Measurements from ENCODE around the gene KDM4D. TPM values are rescaled to one million over a fixed set of nuclear protein-coding genes. Genes with fewer than 3 reads are reported as not detected.

KDM4D gene
- total and polyA plus RNA-seq, 2 of the 4 experiments (the other 2 are of a cell fraction) = 0.90 to 1.1 TPM

- Histone ChIP-seq H3K9me1 (ENCODE audit: insufficient read depth, low read length) (0 out of 2 replicates have a peak, but pooled peaks cover 4% of the 10 kb centered on the region), H2BK20ac (ENCODE audit: low read depth, low read length) (no peak overlapping the region), H3K4ac (ENCODE audit: low read depth, low read length) (no peak overlapping the region), H3K4me1 (ENCODE audit: control insufficient read depth, insufficient read depth, low read length) (peaks cover 5% of the 10 kb centered on the region), H3K56ac (ENCODE audit: extremely low read depth, insufficient read depth, low read length) (no peak overlapping the region), H3K9me3 (ENCODE audit: control insufficient read depth, insufficient read depth, low read length) (0 out of 2 replicates have a peak, but pooled peaks cover 2% of the 10 kb centered on the region), H3K4me2 (ENCODE audit: low read depth, low read length) (no peak overlapping the region), H4K8ac (ENCODE audit: low read depth in 2 of 2, low read length in 2 of 2) (no peak overlapping the region), H4K91ac (ENCODE audit: insufficient read depth, low read depth, low read length) (no peak overlapping the region), H3K36me3 (ENCODE audit: control insufficient read depth, insufficient read depth, low read length) (peaks cover under 1% of the 10 kb centered on the region; the same call in 1 of the 2 replicates), H2AK5ac (ENCODE audit: low read depth, low read length) (no peak overlapping the region), H3K27ac (ENCODE audit: insufficient read depth, low read length) (no peak overlapping the region), H2BK5ac (ENCODE audit: low read depth, low read length, poor library complexity, severe bottlenecking) (no peak overlapping the region), H3K14ac (replicated peaks; ENCODE audit: low read depth, low read length) (no peak overlapping the region), H2AK9ac (replicated peaks; ENCODE audit: low read depth, low read length, poor library complexity) (no peak overlapping the region), H4K20me1 (ENCODE audit: insufficient read depth, low read length) (no peaks in the 10 kb centered on the region), H3K23ac (ENCODE audit: low read depth, low read length) (no peak overlapping the region), H2AFZ (replicated peaks; ENCODE audit: low read length, poor library complexity) (no peak overlapping the region), H4K5ac (ENCODE audit: low read depth, low read length) (no peak overlapping the region), H3K18ac (ENCODE audit: low read depth, low read length) (no peak overlapping the region), H2BK15ac (ENCODE audit: low read depth, low read length) (no peak overlapping the region), H3K4me3 (ENCODE audit: insufficient read depth, low read depth, low read length) (no peak overlapping the region), H3K27me3 (ENCODE audit: control insufficient read depth, insufficient read depth, low read length) (no peaks in the 10 kb centered on the region), H3K9ac (ENCODE audit: low read depth, low read length) (no peak overlapping the region), H3K79me1 (ENCODE audit: low read depth in 1 of 2, low read length in 2 of 2) (no peaks in the 10 kb centered on the region), H2BK120ac (ENCODE audit: low read depth, low read length) (no peak overlapping the region)
- TF ChIP-seq, protein P1, sequence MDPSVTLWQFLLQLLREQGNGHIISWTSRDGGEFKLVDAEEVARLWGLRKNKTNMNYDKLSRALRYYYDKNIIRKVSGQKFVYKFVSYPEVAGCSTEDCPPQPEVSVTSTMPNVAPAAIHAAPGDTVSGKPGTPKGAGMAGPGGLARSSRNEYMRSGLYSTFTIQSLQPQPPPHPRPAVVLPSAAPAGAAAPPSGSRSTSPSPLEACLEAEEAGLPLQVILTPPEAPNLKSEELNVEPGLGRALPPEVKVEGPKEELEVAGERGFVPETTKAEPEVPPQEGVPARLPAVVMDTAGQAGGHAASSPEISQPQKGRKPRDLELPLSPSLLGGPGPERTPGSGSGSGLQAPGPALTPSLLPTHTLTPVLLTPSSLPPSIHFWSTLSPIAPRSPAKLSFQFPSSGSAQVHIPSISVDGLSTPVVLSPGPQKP (IDR thresholded peaks at IDR 0.05; ENCODE audit: borderline replicate concordance, low read depth, low read length) = no peak
- TF ChIP-seq CEBPB (IDR thresholded peaks at IDR 0.05; ENCODE audit: low read depth, low read length) (no peak), BHLHE40 (IDR thresholded peaks at IDR 0.05; ENCODE audit: low read depth, low read length) (no peak), RAD21 (IDR thresholded peaks at IDR 0.05; ENCODE audit: low read length) (no peak), FOS (IDR thresholded peaks at IDR 0.05; ENCODE audit: low read depth, low read length) (no peak), POLR2A (IDR thresholded peaks at IDR 0.05; ENCODE audit: low read depth, low read length) (no peak), SMC3 (IDR thresholded peaks at IDR 0.05; ENCODE audit: low read depth, low read length) (no peak), RFX5 (IDR thresholded peaks at IDR 0.05; ENCODE audit: low read depth, low read length) (no peak), MAFK (IDR thresholded peaks at IDR 0.05; ENCODE audit: low read depth, low read length) (no peak), CHD1 (IDR thresholded peaks at IDR 0.05; ENCODE audit: low read depth, low read length) (no peak), RCOR1 (IDR thresholded peaks at IDR 0.05; ENCODE audit: insufficient replicate concordance, low read length) (no peak), MAZ (IDR thresholded peaks at IDR 0.05; ENCODE audit: borderline replicate concordance, low read depth, low read length) (no peak), NFE2L2 (IDR thresholded peaks at IDR 0.05; ENCODE audit: low read depth, low read length) (no peak), MXI1 (IDR thresholded peaks at IDR 0.05; ENCODE audit: borderline replicate concordance, low read depth, low read length) (no peak)
- TF ChIP-seq, protein P2, sequence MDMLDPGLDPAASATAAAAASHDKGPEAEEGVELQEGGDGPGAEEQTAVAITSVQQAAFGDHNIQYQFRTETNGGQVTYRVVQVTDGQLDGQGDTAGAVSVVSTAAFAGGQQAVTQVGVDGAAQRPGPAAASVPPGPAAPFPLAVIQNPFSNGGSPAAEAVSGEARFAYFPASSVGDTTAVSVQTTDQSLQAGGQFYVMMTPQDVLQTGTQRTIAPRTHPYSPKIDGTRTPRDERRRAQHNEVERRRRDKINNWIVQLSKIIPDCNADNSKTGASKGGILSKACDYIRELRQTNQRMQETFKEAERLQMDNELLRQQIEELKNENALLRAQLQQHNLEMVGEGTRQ (IDR thresholded peaks at IDR 0.05; ENCODE audit: low read depth, low read length) = no peak
- TF ChIP-seq, protein P3, sequence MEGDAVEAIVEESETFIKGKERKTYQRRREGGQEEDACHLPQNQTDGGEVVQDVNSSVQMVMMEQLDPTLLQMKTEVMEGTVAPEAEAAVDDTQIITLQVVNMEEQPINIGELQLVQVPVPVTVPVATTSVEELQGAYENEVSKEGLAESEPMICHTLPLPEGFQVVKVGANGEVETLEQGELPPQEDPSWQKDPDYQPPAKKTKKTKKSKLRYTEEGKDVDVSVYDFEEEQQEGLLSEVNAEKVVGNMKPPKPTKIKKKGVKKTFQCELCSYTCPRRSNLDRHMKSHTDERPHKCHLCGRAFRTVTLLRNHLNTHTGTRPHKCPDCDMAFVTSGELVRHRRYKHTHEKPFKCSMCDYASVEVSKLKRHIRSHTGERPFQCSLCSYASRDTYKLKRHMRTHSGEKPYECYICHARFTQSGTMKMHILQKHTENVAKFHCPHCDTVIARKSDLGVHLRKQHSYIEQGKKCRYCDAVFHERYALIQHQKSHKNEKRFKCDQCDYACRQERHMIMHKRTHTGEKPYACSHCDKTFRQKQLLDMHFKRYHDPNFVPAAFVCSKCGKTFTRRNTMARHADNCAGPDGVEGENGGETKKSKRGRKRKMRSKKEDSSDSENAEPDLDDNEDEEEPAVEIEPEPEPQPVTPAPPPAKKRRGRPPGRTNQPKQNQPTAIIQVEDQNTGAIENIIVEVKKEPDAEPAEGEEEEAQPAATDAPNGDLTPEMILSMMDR (conservative IDR thresholded peaks at IDR 0.05; ENCODE audit: low read depth, low read length) = no peak
- ChIA-PET POLR2A (ENCODE audit: unreplicated experiment) (no interaction called here), CTCF (no interaction called here)
- ATAC-seq (ENCODE audit: low read depth) (no peak), DNase-seq (no peak)
- in situ Hi-C loops (cut with MboI; ENCODE audit: low sequenced_read_pairs) (no loop called here), intact Hi-C loops (cut with micrococcal nuclease) (no loop called here), dilution Hi-C loops (cut with HindIII; ENCODE audit: low sequenced_read_pairs, unreplicated experiment) (no loop called here)
- no TSS peak for BruUV-seq (replicated peaks)
- WGBS, 2 experiments (ENCODE audit: extremely low coverage in 2 of 2, insufficient read length in 1 of 2) = no CpG with 5 or more reads among the region's 1 CpG
Observed at GRCh38 chr11:94954753-94955152, 18.8 kb upstream of the KDM4D start.
